Measurements from ENCODE around the gene ARPIN.
"Not testable (repeated sequence)": the region's sequence is repeated elsewhere in the genome, so short reads cannot be mapped to it uniquely, and the experiment has no call there.

ARPIN gene

GRCh38 chr15:89912674-89913396, at the start of gene ARPIN:
TSS of gene ARPIN (minus strand) at chr15:89912952. CDS start at chr15:89912835, 117 bp downstream.
- DNase-seq: no peak

- no peak for DNase-seq
These were observed 45.5 kb upstream of the ARPIN start for GRCh38 chr15:89958107-89958805.

- DNase-seq: not testable (repeated sequence)
These were observed 42.8 kb upstream of the ARPIN start for GRCh38 chr15:89955449-89955998.

GRCh38 chr15:89954541-89954940, 41.8 kb upstream of the ARPIN start:
- no peak for DNase-seq

DNA sequence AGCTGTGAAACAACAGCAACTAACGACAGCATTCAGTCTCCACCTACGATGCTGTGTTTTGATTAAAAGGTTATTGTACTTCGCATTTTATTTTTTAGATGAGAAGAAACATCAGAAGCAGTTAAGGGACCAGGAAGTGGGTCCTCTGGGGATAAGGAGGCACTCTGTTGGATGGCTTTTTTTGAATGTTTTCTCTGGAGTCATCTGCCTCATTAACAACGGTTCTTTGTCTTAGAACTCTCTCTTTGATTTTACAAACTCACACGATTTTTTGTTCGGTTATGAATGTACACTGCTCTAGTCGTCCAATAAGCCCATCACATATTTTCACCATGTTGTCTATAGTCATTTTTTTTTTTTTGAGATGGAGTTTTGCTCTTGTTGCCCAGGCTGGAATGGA, 36.0 kb upstream of the ARPIN start:
- no peak for DNase-seq

DNA sequence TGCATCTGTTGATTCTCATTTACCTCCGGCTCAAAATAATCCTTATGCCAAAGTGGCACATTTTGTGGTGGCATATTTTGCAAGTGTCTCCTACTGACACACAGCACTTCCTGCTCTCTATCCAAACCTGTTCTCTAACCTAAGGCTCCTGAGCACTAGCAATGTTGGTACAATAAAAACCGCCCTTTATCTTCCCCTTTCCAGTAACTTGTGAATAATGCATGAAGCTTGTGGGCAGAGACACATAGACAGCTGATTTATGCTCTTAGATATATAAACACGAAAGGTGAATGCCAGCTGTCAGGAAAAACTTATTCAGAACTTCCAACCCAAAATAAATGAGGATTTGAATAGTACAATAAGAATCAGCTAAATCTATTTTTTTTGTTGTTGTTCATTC, 34.6 kb upstream of the ARPIN start:
- DNase-seq: no peak

GRCh38 chr15:89946681-89947299, 34.0 kb upstream of the ARPIN start:
- no peak for DNase-seq

DNA sequence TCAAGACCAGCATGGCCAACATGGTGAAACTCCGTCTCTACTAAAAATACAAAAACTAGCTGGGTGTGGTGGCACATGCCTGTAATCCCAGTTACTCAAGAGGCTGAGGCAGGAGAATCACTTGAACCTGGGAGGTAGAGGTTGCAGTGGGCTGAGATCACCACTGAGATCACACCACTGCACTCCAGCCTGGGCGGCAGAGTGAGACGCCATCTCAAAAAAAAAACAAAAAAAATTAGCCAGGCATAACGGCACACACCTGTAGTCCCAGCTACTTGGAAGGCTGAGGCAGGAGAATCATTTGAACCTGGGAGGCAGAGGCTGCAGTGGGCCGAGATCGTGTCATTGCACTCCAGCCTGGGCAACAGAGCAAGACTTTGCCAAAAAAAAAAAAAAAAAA, 31.0 kb upstream of the ARPIN start:
- DNase-seq: not testable (repeated sequence)

DNA sequence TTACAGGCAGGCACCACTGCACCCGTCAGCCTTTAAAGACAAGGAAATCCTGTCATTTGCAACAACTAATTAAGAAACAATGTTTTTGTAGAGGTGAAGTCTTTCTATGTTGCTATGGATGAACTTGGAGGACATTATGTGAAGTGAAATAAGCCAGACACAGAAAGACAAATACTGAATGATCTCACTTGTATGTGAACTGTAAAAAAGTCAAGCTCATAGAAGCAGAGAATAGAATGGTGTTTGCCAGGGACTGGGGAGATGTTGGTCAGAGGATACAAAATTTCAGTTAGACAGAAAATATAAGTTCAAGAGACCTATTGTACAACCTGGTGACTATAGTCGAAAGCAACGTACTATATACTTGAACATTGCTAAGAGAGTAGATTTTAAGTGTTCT, 27.2 kb upstream of the ARPIN start:
- no peak for DNase-seq

- DNase-seq: not testable (repeated sequence)
These were observed 26.6 kb upstream of the ARPIN start for GRCh38 chr15:89939377-89939776.

DNA sequence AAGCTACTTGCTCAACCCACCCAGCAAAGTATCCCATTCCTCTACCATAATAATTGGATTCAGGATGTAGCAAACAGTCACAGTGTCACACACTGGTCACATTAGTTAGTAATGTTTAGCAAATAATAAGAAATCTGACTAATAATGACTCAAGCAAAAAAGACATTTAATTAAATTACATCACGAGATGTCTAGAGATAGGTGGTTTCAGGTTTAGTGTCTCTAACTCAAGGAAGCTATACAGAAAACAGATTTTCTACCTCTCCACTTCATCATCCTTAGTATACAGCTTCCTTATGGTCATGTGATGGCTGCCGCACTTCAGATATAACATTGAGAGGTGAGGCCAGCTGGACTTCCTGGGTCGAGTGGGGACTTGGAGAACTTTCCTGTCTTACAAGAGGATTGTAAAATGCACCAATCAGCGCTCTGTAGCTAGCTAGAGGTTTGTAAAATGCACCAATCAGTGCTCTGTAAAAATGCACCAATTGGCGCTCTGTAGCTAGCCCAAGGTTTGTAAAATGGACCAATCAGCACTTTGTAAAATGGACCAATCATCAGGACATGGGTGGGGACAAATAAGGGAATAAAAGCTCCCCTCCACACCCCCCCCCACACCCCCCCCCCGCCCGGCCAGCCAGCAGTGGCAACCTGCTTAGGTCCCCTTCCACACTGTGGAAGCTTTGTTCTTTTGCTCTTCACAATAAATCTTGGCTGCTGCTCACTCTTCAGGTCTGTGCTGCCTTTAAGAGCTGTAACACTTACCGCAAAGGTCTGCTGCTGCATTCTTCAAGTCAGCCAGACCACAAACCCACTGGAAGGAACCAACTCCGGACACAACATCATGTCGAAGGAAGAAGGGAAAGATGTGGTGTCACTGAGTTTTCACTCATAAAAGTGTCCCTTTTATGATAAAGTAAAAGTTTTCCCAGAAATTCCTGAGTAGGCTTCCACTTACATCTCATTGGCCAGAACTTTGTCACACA, 24.9 kb upstream of the ARPIN start:
- DNase-seq: no peak

DNA sequence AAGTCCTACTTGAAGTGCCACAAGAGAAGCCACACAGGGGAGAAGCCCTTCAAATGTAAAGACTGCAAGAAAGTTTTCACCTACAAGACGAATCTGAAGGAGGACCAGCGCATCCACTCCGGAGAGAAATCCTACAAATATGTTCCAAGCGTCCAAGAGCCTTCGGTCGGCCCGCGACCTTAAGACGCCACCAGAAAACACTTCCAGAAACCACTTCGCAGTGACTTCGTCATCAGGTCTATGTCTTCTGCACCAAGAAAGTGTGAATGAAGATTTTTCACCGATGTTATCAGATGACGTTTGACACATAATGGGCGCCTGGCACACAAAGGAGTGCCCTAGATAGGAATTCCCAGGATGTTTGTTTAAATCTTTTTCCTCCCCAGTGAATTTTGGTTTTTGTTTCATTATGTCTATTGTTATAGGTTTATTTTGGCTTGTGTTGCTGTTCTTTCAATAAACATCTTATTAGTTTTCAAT, 24.1 kb upstream of the ARPIN start:
- DNase-seq: no peak

DNA sequence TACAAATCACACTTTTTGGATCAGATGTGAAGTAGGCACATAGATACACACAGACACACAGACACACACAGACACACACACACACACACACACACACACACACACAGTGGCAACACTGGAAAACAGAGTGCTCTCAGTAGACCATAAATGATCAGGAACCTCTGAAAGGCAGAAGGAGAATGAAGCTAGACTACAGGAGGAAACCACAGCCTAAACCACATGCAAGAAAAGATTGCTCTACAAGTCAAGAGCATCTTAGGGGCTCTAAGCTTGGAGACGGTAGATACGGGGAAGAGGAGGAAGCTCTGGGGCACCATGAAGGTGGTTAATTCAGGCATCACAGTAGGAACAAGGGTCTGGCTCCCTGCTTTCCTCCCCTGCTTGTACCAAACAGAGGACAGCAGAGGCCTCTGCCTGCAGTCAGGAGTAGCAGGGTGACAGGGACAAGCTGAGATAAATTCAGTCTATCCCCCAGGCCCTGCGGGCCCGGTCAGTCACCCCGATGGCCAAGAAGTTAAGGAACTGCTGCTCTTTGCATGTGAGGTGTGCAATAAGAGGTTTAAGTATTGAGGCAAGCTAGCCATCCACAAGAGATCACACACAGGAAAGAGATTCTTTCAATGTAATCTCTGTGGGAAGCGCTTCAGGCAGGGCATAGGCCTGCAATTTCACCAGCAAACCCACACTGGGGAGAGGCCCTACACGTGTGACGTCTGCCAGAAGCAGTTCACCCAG, 23.5 kb upstream of the ARPIN start:
- no peak for DNase-seq

- no peak for DNase-seq
These were observed 20.1 kb upstream of the ARPIN start for GRCh38 chr15:89932880-89933279.

DNA sequence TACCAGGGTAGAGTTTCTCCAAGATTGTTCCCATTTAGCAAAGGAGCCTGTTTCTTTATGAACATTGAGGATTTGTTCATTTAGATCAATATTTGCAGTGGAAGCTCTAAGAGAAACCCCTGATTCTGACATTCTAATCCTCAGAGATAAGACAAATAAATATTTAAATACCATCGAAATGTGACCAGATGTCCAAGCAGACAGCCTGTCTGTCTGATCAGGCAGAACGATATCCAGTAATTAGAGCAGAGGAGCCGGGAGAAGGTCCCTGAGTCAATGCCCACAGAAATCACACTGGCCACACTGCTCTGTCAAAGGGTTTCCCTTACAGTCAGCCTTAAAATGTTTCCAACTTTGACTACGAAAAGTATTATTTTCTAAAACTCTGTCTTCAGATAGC, 15.7 kb upstream of the ARPIN start:
- no peak for DNase-seq

- no peak for DNase-seq
These were observed 13.4 kb upstream of the ARPIN start for GRCh38 chr15:89926158-89926557.

GRCh38 chr15:89917442-89918101, 4.8 kb upstream of the ARPIN start:
- DNase-seq: no peak

DNA sequence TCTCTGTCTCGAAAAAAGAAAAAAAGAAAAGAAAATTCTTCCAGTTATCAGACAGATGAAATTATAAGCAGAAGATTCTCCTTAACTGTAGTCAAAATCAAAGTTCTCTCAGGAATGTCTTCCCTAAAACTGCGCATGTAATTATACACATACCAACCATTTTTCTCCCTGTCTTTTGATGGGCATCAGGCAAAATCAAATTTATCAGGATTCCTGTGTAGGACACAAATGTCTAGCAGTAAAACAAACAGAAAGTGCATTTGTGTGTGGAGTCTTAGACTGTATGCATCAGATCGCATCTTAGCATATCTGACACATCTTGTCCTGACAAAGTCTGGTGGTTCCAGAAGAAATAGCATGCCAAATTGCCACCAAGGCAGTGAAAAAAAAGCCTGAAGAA, 3.9 kb upstream of the ARPIN start:
- no peak for DNase-seq

DNA sequence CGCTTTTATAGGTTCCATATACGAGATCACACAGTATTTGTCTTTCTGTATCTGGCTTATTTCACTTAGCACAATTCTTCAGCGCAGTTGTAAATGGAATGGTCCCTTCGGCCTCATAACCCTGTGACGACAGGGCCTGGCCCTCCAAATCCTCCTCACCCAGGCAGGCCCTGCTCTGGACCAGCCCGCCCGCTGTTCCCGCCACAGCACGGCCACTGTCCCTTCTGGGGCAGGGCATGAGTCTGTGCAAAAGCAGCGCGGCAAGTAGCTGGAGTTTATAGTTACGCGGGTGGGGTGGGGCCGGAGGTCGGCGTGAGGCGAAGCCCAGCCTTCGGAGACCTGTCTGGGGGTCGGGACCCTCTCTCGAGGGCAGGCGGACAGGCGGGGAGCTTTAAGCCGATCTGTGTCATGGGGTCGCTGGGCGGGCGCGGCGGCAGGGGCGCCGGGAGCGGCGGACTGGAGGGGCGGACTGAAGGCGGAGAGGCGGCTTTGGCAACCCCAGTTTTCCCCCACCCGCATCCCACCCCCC, 543 bp downstream of the ARPIN start:
- DNase-seq: no peak

- no peak for DNase-seq
These were observed 1.7 kb downstream of the ARPIN start for GRCh38 chr15:89910891-89911626.

Data from NCI-H1436 (cell line).